IPS DF 19.7 (cell line): Measurements from ENCODE around the gene ENO1.

Source experiments
- DNase-seq: peaks from one replicate; pipeline ENCODE4 v3.0.0-alpha.2; 2013; ENCODE audit warnings: low read depth, low spot score

The ENO1 gene

GRCh38 chr1:8813016-8813763, 65.3 kb downstream of the ENO1 start:
- DNase-seq = no peak

GRCh38 chr1:8812081-8812480, 66.4 kb downstream of the ENO1 start:
- no peak for DNase-seq
